HG02938 (cell line): ENCODE measurements around the gene SIN3B.

Experiments used
- ATAC-seq: cut with Tn5 transposase; IDR thresholded peaks from one replicate; pipeline ENCODE4 v1.9.1; 2021; ENCODE audit warnings: mild to moderate bottlenecking, moderate library complexity; ENCODE audit not compliant: unreplicated experiment

The SIN3B gene

GRCh38 chr19:16822648-16823047, 6.5 kb upstream of the SIN3B start:
- no peak for ATAC-seq

GRCh38 chr19:16824658-16825311, 4.4 kb upstream of the SIN3B start:
- no peak for ATAC-seq

GRCh38 chr19:16825312-16826052, 3.7 kb upstream of the SIN3B start:
- ATAC-seq: no peak

GRCh38 chr19:16829822-16830289, 658 bp downstream of the SIN3B start:
- no peak for ATAC-seq

- ATAC-seq: no peak
These were observed 1.5 kb downstream of the SIN3B start for GRCh38 chr19:16830679-16831078.

GRCh38 chr19:16831531-16831930, 2.3 kb downstream of the SIN3B start:
- ATAC-seq: no peak

GRCh38 chr19:16834747-16835146, 5.5 kb downstream of the SIN3B start:
- ATAC-seq: no peak

- no peak for ATAC-seq
These were observed 7.2 kb downstream of the SIN3B start for GRCh38 chr19:16836115-16837034.

- ATAC-seq: no peak
These were observed 7.8 kb downstream of the SIN3B start for GRCh38 chr19:16837035-16837362.

- no peak for ATAC-seq
These were observed 12.3 kb downstream of the SIN3B start for GRCh38 chr19:16841391-16841926.

- ATAC-seq: no peak
These were observed 17.7 kb downstream of the SIN3B start for GRCh38 chr19:16846901-16847300.

- ATAC-seq: no peak
These were observed 18.2 kb downstream of the SIN3B start for GRCh38 chr19:16847430-16847829.

- ATAC-seq: no peak
These were observed 20.0 kb downstream of the SIN3B start for GRCh38 chr19:16849168-16849567.

- ATAC-seq: no peak
These were observed 20.9 kb downstream of the SIN3B start for GRCh38 chr19:16850133-16850532.

GRCh38 chr19:16851031-16851712, 22.0 kb downstream of the SIN3B start:
- ATAC-seq: no peak

GRCh38 chr19:16853066-16853465, 23.9 kb downstream of the SIN3B start:
- ATAC-seq: no peak

GRCh38 chr19:16856091-16856490, 26.9 kb downstream of the SIN3B start:
- ATAC-seq: no peak

GRCh38 chr19:16859626-16860025, 30.4 kb downstream of the SIN3B start:
- no peak for ATAC-seq

- ATAC-seq: no peak
These were observed 30.9 kb downstream of the SIN3B start for GRCh38 chr19:16860118-16860517.

GRCh38 chr19:16861011-16861410, 31.8 kb downstream of the SIN3B start:
- ATAC-seq: no peak

GRCh38 chr19:16861834-16862233, 32.6 kb downstream of the SIN3B start:
- no peak for ATAC-seq
